WERI-Rb-1 (cell line): ENCODE data around the gene C14orf180.
"Not testable (repeated sequence)": the region's sequence is repeated elsewhere in the genome, so short reads cannot be mapped to it uniquely, and the experiment has no call there.

ENCODE experiments used
- DNase-seq: peaks from one replicate; pipeline ENCODE4 v3.0.0-alpha.2; 2020
- H3K27ac ChIP-seq: fragments of 250-450 bp; sonication (Bioruptor Pico); 2 replicates; pipeline ENCODE4 v1.5.1; 2020; ENCODE audit warnings: mild to moderate bottlenecking, moderate library complexity
- H3K27me3 ChIP-seq: fragments of 250-450 bp; sonication (Bioruptor Pico); 2 replicates; pipeline ENCODE4 v1.5.1; 2021; ENCODE audit warnings: mild to moderate bottlenecking, low read depth, moderate library complexity; ENCODE audit not compliant: insufficient read depth, severe bottlenecking
- H3K36me3 ChIP-seq: fragments of 250-450 bp; sonication (Bioruptor Pico); 2 replicates; pipeline ENCODE4 v1.5.1; 2020; ENCODE audit warnings: mild to moderate bottlenecking, moderate library complexity
- H3K4me3 ChIP-seq: 2 replicates; pipeline ENCODE4 v1.5.1; 2011; ENCODE audit warnings: low read depth, mild to moderate bottlenecking, control low read depth, low read length
- H3K9me3 ChIP-seq: fragments of 250-450 bp; sonication (Bioruptor Pico); 2 replicates; pipeline ENCODE4 v1.5.1; 2021; ENCODE audit warnings: mild to moderate bottlenecking, moderate library complexity; ENCODE audit not compliant: severe bottlenecking
- CTCF ChIP-seq: IDR thresholded peaks from 2 replicates; pipeline ENCODE4 v1.5.1; 2011; ENCODE audit warnings: low read depth, mild to moderate bottlenecking, control low read depth, inconsistent platforms, low read length

The C14orf180 gene

GRCh38 chr14:104574978-104575583, 4.5 kb upstream of the C14orf180 start:
- no peak for TF ChIP-seq CTCF
- H3K27ac ChIP-seq = peak overlapping the region; percentile 59; the same call in 1 of the 2 replicates
- H3K27me3 ChIP-seq = no peaks in the 10 kb centered on the region
- H3K9me3 ChIP-seq = no peaks in the 10 kb centered on the region
- H3K4me3 ChIP-seq = no peak overlapping the region
- no peak for DNase-seq
- no peaks in the 10 kb centered on the region for H3K36me3 ChIP-seq

GRCh38 chr14:104576232-104576969, 3.2 kb upstream of the C14orf180 start:
- Histone ChIP-seq H3K36me3 (no peaks in the 10 kb centered on the region), H3K27ac (no peak overlapping the region), H3K4me3 (no peak overlapping the region), H3K9me3 (no peaks in the 10 kb centered on the region), H3K27me3 (no peaks in the 10 kb centered on the region)
- peak; percentile 49; the same call in 1 of the 2 replicates for TF ChIP-seq CTCF
- peak; percentile 73 for DNase-seq

GRCh38 chr14:104576970-104577332, 2.6 kb upstream of the C14orf180 start:
- DNase-seq = no peak
- H3K27ac ChIP-seq = no peak overlapping the region
- no peaks in the 10 kb centered on the region for H3K27me3 ChIP-seq
- no peaks in the 10 kb centered on the region for H3K36me3 ChIP-seq
- no peaks in the 10 kb centered on the region for H3K9me3 ChIP-seq
- no peak overlapping the region for H3K4me3 ChIP-seq
- no peak for TF ChIP-seq CTCF

- no peaks in the 10 kb centered on the region for H3K27me3 ChIP-seq
- no peaks in the 10 kb centered on the region for H3K36me3 ChIP-seq
- H3K9me3 ChIP-seq = no peaks in the 10 kb centered on the region
- H3K27ac ChIP-seq = no peak overlapping the region
- no peak for TF ChIP-seq CTCF
- no peak overlapping the region for H3K4me3 ChIP-seq
- DNase-seq = no peak
Observed at GRCh38 chr14:104577426-104577825, 2.1 kb upstream of the C14orf180 start.

DNA sequence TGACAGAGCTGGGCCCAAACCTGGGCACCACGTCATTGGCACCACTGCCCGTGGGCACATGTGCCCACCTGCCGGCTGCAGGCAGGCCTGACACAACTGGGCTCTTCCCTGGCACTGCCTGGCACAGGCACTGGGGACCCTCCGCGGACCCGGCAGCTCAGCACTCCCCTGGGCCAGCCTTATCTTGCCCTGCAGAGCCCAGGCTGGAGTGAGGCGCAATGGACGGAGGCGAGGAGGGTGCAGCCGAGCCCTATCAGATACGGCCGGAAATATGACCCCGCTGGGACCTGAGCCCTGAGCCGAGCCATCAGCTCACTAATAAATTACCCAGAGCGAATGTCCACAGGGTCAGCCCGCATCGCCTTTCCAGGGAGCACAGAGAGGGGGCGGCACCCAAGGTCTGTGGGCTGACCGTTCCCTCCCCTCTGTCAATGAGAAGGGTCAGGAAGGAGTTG, 1.7 kb upstream of the C14orf180 start:
- DNase-seq = no peak
- Histone ChIP-seq H3K4me3 (no peak overlapping the region), H3K27ac (no peak overlapping the region), H3K36me3 (no peaks in the 10 kb centered on the region), H3K27me3 (no peaks in the 10 kb centered on the region), H3K9me3 (no peaks in the 10 kb centered on the region)
- TF ChIP-seq CTCF = no peak

DNA sequence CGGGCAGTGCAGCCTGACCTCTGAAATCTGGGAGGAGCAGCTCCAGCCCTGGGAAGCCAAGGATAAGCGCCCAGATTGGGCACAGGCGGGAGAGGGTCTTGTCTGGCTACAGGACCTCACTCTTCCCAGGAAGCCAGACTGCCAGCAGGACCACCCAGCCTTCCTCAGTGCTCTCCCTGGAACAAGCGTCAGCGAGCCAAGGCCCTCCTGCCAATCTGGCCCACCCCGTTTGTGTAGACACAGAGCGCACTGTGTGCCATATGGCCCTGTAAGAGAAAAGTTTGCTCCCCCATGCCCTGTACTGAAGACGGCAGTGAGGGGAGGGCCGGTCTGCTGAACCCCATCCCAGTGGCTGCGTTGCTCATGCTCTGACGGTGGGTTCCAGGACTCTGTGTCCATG, 1.2 kb upstream of the C14orf180 start:
- no peak for TF ChIP-seq CTCF
- no peak for DNase-seq
- H3K9me3 ChIP-seq = no peaks in the 10 kb centered on the region
- no peak overlapping the region for H3K4me3 ChIP-seq
- no peaks in the 10 kb centered on the region for H3K36me3 ChIP-seq
- H3K27ac ChIP-seq = no peak overlapping the region
- no peaks in the 10 kb centered on the region for H3K27me3 ChIP-seq

GRCh38 chr14:104579939-104580338, 375 bp downstream of the C14orf180 start:
- not testable (repeated sequence) for H3K36me3 ChIP-seq, H3K4me3 ChIP-seq, DNase-seq, H3K27ac ChIP-seq, H3K9me3 ChIP-seq, H3K27me3 ChIP-seq
